Neural cell (in vitro differentiated cells): ENCODE measurements around the gene PIK3R3. TPM values are rescaled to one million over a fixed set of nuclear protein-coding genes. Genes with fewer than 3 reads are reported as not detected.

Experiments used
- H2AFZ ChIP-seq: fragments of 200-600, 300-800 bp; sonication (generic), shearing (Covaris generic); 2 replicates; pipeline ENCODE4 v1.6.0; 2014; ENCODE audit warnings: low read depth, mild to moderate bottlenecking, antibody characterized with exemption, low read length, moderate library complexity
- H3F3A ChIP-seq: fragments of 200-600 bp; shearing (Covaris generic); 2 replicates; pipeline ENCODE4 v1.6.1; 2016; ENCODE audit warnings: mild to moderate bottlenecking, moderate library complexity, mixed read lengths, antibody characterized with exemption, low read length; ENCODE audit not compliant: insufficient read depth, poor library complexity, severe bottlenecking
- H3K27ac ChIP-seq: fragments of 200-600, 300-800 bp; sonication (generic), shearing (Covaris generic); 2 replicates; pipeline ENCODE4 v1.5.1; 2014; ENCODE audit warnings: mild to moderate bottlenecking, low read length, moderate library complexity
- H3K27me3 ChIP-seq: fragments of 300-800, 200-600 bp; sonication (generic), shearing (Covaris generic); 2 replicates; pipeline ENCODE4 v1.6.0; 2014; ENCODE audit warnings: mild to moderate bottlenecking, low read depth, low read length, moderate library complexity; ENCODE audit not compliant: insufficient read depth
- H3K36me3 ChIP-seq: fragments of 300-800, 200-600 bp; sonication (generic), shearing (Covaris generic); 2 replicates; pipeline ENCODE4 v1.5.1; 2014; ENCODE audit warnings: mild to moderate bottlenecking, antibody characterized with exemption, low read length, moderate library complexity; ENCODE audit not compliant: insufficient read depth
- H3K4me2 ChIP-seq: fragments of 300-800, 200-600 bp; sonication (generic), shearing (Covaris generic); 2 replicates; pipeline ENCODE4 v1.6.0; 2014; ENCODE audit warnings: mild to moderate bottlenecking, low read length
- H3K4me3 ChIP-seq: fragments of 300-800, 200-600 bp; sonication (generic), shearing (Covaris generic); 2 replicates; pipeline ENCODE4 v1.5.1; 2014; ENCODE audit warnings: mild to moderate bottlenecking, low read length, moderate library complexity
- H3K79me2 ChIP-seq: fragments of 200-600 bp; shearing (Covaris generic); replicated peaks from 2 replicates; pipeline ENCODE4 v1.6.0; 2014; ENCODE audit warnings: mild to moderate bottlenecking, low read length, moderate library complexity; ENCODE audit not compliant: insufficient read depth
- H3K9ac ChIP-seq: fragments of 300-800, 200-600 bp; sonication (generic), shearing (Covaris generic); 2 replicates; pipeline ENCODE4 v1.6.1; 2016; ENCODE audit warnings: mild to moderate bottlenecking, low read length, mixed read lengths
- H3K9me2 ChIP-seq: fragments of 200-600 bp; shearing (Covaris generic); 2 replicates; pipeline ENCODE4 v1.6.1; 2016; ENCODE audit warnings: mild to moderate bottlenecking, low read length, mixed read lengths; ENCODE audit not compliant: insufficient read depth
- H3K9me3 ChIP-seq: fragments of 200-600, 300-800 bp; sonication (generic), shearing (Covaris generic); 2 replicates; pipeline ENCODE4 v1.6.1; 2016; ENCODE audit warnings: mild to moderate bottlenecking, mixed run types, low read length, moderate library complexity, mixed read lengths
- H4K20me1 ChIP-seq: fragments of 200-600 bp; shearing (Covaris generic); 2 replicates; pipeline ENCODE4 v1.6.1; 2016; ENCODE audit warnings: mild to moderate bottlenecking, mixed run types; ENCODE audit not compliant: insufficient read depth
- CTCF ChIP-seq: fragments of 450-650 bp; IDR thresholded peaks from 2 replicates; pipeline ENCODE4 v1.5.1; 2014; ENCODE audit warnings: antibody characterized with exemption, mild to moderate bottlenecking, moderate library complexity; ENCODE audit not compliant: poor library complexity, severe bottlenecking
- EP300 ChIP-seq: fragments of 450-650 bp; conservative IDR thresholded peaks from 2 replicates; pipeline ENCODE4 v1.6.1; 2014; ENCODE audit warnings: antibody characterized with exemption, mild to moderate bottlenecking, moderate library complexity; ENCODE audit not compliant: poor library complexity, severe bottlenecking
- EZH2 ChIP-seq: fragments of 200-600, 300-800 bp; shearing (Covaris generic), sonication (generic); IDR thresholded peaks from 2 replicates; pipeline ENCODE4 v1.6.1; 2014; ENCODE audit warnings: antibody characterized with exemption, low read length, borderline replicate concordance, mild to moderate bottlenecking; ENCODE audit not compliant: insufficient read depth, poor library complexity, severe bottlenecking
- MXI1 ChIP-seq: fragments of 450-650 bp; conservative IDR thresholded peaks from 2 replicates; pipeline ENCODE4 v1.6.1; 2014; ENCODE audit warnings: antibody characterized with exemption, mild to moderate bottlenecking; ENCODE audit not compliant: poor library complexity, severe bottlenecking
- POLR2AphosphoS5 ChIP-seq: IDR thresholded peaks from 2 replicates; pipeline ENCODE4 v1.6.1; 2012
- RAD21 ChIP-seq: fragments of 450-650 bp; conservative IDR thresholded peaks from 2 replicates; pipeline ENCODE4 v1.6.1; 2014; ENCODE audit warnings: antibody characterized with exemption, mild to moderate bottlenecking, moderate library complexity
- REST ChIP-seq: IDR thresholded peaks from 2 replicates; pipeline ENCODE4 v1.6.1; 2012; ENCODE audit warnings: borderline replicate concordance
- SMC3 ChIP-seq: fragments of 450-650 bp; conservative IDR thresholded peaks from 2 replicates; pipeline ENCODE4 v1.6.1; 2014; ENCODE audit warnings: antibody characterized with exemption, mild to moderate bottlenecking, moderate library complexity; ENCODE audit not compliant: poor library complexity
- TAF1 ChIP-seq: IDR thresholded peaks from 2 replicates; pipeline ENCODE4 v1.6.1; 2012; ENCODE audit warnings: low read depth
- polyA plus RNA-seq: library from polyadenylated mRNA; depleted of rRNA; stranded (reverse); fragments of >200 nt; gene quantifications from 2 replicates; pipeline ENCODE4 v1.2.3, GENCODE V29; 2014

PIK3R3 gene
- polyA plus RNA-seq, 1 donor from 2014 or later, result 119 TPM

GRCh38 chr1:46019348-46019747, 113.1 kb downstream of the PIK3R3 start:
- H3K4me3 ChIP-seq, result no peak overlapping the region
- H3K9me3 ChIP-seq, result no peaks in the 10 kb centered on the region
- no peak for TF ChIP-seq EP300
- no peak for TF ChIP-seq REST
- TF ChIP-seq POLR2AphosphoS5, result no peak
- no peak for TF ChIP-seq RAD21
- TF ChIP-seq SMC3, result no peak
- TF ChIP-seq MXI1, result no peak
- no peak for TF ChIP-seq CTCF
- no peak for TF ChIP-seq EZH2
- no peak for TF ChIP-seq TAF1
- no peaks in the 10 kb centered on the region for H3K79me2 ChIP-seq
- no peaks in the 10 kb centered on the region for H3F3A ChIP-seq
- H2AFZ ChIP-seq, result no peak overlapping the region
- H4K20me1 ChIP-seq, result no peaks in the 10 kb centered on the region
- no peak overlapping the region for H3K4me2 ChIP-seq
- no peak overlapping the region for H3K27ac ChIP-seq
- H3K36me3 ChIP-seq, result peaks cover 14% of the 10 kb centered on the region
- H3K9ac ChIP-seq, result no peak overlapping the region
- no peaks in the 10 kb centered on the region for H3K27me3 ChIP-seq
- H3K9me2 ChIP-seq, result no peaks in the 10 kb centered on the region

GRCh38 chr1:46017876-46018503, 114.4 kb downstream of the PIK3R3 start:
- no peaks in the 10 kb centered on the region for H4K20me1 ChIP-seq

More at GRCh38 chr1:46017876-46018503, 114.4 kb downstream of the PIK3R3 start:
- Histone ChIP-seq H3K27me3 (no peaks in the 10 kb centered on the region), H3K79me2 (no peaks in the 10 kb centered on the region), H3K4me3 (no peak overlapping the region), H3F3A (no peaks in the 10 kb centered on the region), H3K4me2 (no peak overlapping the region), H2AFZ (no peak overlapping the region), H3K9me2 (no peaks in the 10 kb centered on the region), H3K9me3 (no peaks in the 10 kb centered on the region), H3K36me3 (peaks cover 4% of the 10 kb centered on the region), H3K27ac (no peak overlapping the region), H3K9ac (no peak overlapping the region)
- TF ChIP-seq TAF1 (no peak), CTCF (no peak), RAD21 (no peak), REST (no peak), MXI1 (no peak), EP300 (no peak), POLR2AphosphoS5 (no peak), SMC3 (no peak), EZH2 (no peak)
